Skeletal muscle satellite cell (primary cell): ENCODE results near the gene ARHGAP32.

ENCODE experiments used
- H3K27me3 ChIP-seq: 2 replicates; pipeline ENCODE4 v1.7.0; 2013; ENCODE audit warnings: low read length; ENCODE audit not compliant: control insufficient read depth, insufficient read depth
- H3K36me3 ChIP-seq: 2 replicates; pipeline ENCODE4 v1.7.0; 2013; ENCODE audit warnings: mild to moderate bottlenecking, control low read depth, low read length; ENCODE audit not compliant: insufficient read depth
- H3K4me1 ChIP-seq: 2 replicates; pipeline ENCODE4 v1.7.0; 2013; ENCODE audit warnings: low read length; ENCODE audit not compliant: control insufficient read depth, insufficient read depth
- H3K4me2 ChIP-seq: 2 replicates; pipeline ENCODE4 v1.7.0; 2013; ENCODE audit warnings: mild to moderate bottlenecking, low read length
- H3K4me3 ChIP-seq: 2 replicates; pipeline ENCODE4 v1.7.0; 2013; ENCODE audit warnings: low read length
- H3K9ac ChIP-seq: 2 replicates; pipeline ENCODE4 v1.7.0; 2013; ENCODE audit warnings: mild to moderate bottlenecking, low read depth, low read length, moderate library complexity
- H3K9me3 ChIP-seq: replicated peaks from 2 replicates; pipeline ENCODE4 v1.7.0; 2013; ENCODE audit warnings: mild to moderate bottlenecking, control low read depth, low read length

Gene ARHGAP32

GRCh38 chr11:129102756-129103155 lies 89.4 kb downstream of the ARHGAP32 start:
- Histone ChIP-seq H3K27me3 (no peaks in the 10 kb centered on the region), H3K36me3 (no peaks in the 10 kb centered on the region), H3K9me3 (peaks cover 1% of the 10 kb centered on the region), H3K4me1 (peaks cover 4% of the 10 kb centered on the region), H3K4me2 (no peak overlapping the region), H3K9ac (no peak overlapping the region), H3K4me3 (no peak overlapping the region)

- Histone ChIP-seq H3K9ac (no peak overlapping the region), H3K4me2 (no peak overlapping the region), H3K4me3 (no peak overlapping the region), H3K27me3 (no peaks in the 10 kb centered on the region), H3K9me3 (peaks cover 3% of the 10 kb centered on the region), H3K4me1 (peaks cover 4% of the 10 kb centered on the region), H3K36me3 (no peaks in the 10 kb centered on the region)
Measured at GRCh38 chr11:129102225-129102624, 89.9 kb downstream of the ARHGAP32 start.

GRCh38 chr11:129093283-129093682 lies 98.8 kb downstream of the ARHGAP32 start:
- Histone ChIP-seq H3K27me3 (no peaks in the 10 kb centered on the region), H3K4me3 (no peak overlapping the region)

GRCh38 chr11:129090056-129090455 lies 102.1 kb downstream of the ARHGAP32 start:
- peaks cover 4% of the 10 kb centered on the region for H3K4me1 ChIP-seq
- no peaks in the 10 kb centered on the region for H3K9me3 ChIP-seq
- no peak overlapping the region for H3K4me3 ChIP-seq
- no peak overlapping the region for H3K9ac ChIP-seq
- H3K27me3 ChIP-seq = no peaks in the 10 kb centered on the region
- no peaks in the 10 kb centered on the region for H3K36me3 ChIP-seq
- H3K4me2 ChIP-seq = no peak overlapping the region

More at GRCh38 chr11:129093283-129093682, 98.8 kb downstream of the ARHGAP32 start:
- no peaks in the 10 kb centered on the region for H3K36me3 ChIP-seq
- peaks cover 4% of the 10 kb centered on the region for H3K4me1 ChIP-seq
- H3K4me2 ChIP-seq = no peak overlapping the region
- no peak overlapping the region for H3K9ac ChIP-seq
- peaks cover 3% of the 10 kb centered on the region for H3K9me3 ChIP-seq

- H3K36me3 ChIP-seq = no peaks in the 10 kb centered on the region
- no peak overlapping the region for H3K4me3 ChIP-seq
- H3K4me1 ChIP-seq = peaks cover 4% of the 10 kb centered on the region
- no peaks in the 10 kb centered on the region for H3K9me3 ChIP-seq
- H3K27me3 ChIP-seq = no peaks in the 10 kb centered on the region
- no peak overlapping the region for H3K9ac ChIP-seq
- H3K4me2 ChIP-seq = no peak overlapping the region
Measured at GRCh38 chr11:129089279-129089678, 102.8 kb downstream of the ARHGAP32 start.

GRCh38 chr11:129086976-129087375 lies 105.1 kb downstream of the ARHGAP32 start:
- no peak overlapping the region for H3K4me3 ChIP-seq
- peaks cover 4% of the 10 kb centered on the region for H3K4me1 ChIP-seq
- H3K9me3 ChIP-seq = no peaks in the 10 kb centered on the region
- H3K27me3 ChIP-seq = no peaks in the 10 kb centered on the region
- no peak overlapping the region for H3K9ac ChIP-seq
- H3K4me2 ChIP-seq = no peak overlapping the region
- H3K36me3 ChIP-seq = no peaks in the 10 kb centered on the region

- no peaks in the 10 kb centered on the region for H3K9me3 ChIP-seq
- H3K4me3 ChIP-seq = no peak overlapping the region
- no peak overlapping the region for H3K9ac ChIP-seq
- no peaks in the 10 kb centered on the region for H3K4me1 ChIP-seq
- no peaks in the 10 kb centered on the region for H3K36me3 ChIP-seq
- H3K4me2 ChIP-seq = no peak overlapping the region
- no peaks in the 10 kb centered on the region for H3K27me3 ChIP-seq
Measured at GRCh38 chr11:129077191-129077590, 114.9 kb downstream of the ARHGAP32 start.

- H3K36me3 ChIP-seq = no peaks in the 10 kb centered on the region
- no peaks in the 10 kb centered on the region for H3K4me1 ChIP-seq
- H3K27me3 ChIP-seq = no peaks in the 10 kb centered on the region
- no peak overlapping the region for H3K4me2 ChIP-seq
- no peak overlapping the region for H3K4me3 ChIP-seq
- H3K9me3 ChIP-seq = no peaks in the 10 kb centered on the region
- no peak overlapping the region for H3K9ac ChIP-seq
Measured at GRCh38 chr11:129075757-129076156, 116.4 kb downstream of the ARHGAP32 start.

GRCh38 chr11:129067454-129067853 lies 124.7 kb downstream of the ARHGAP32 start:
- no peak overlapping the region for H3K4me3 ChIP-seq
- no peaks in the 10 kb centered on the region for H3K9me3 ChIP-seq
- peaks cover 2% of the 10 kb centered on the region for H3K4me1 ChIP-seq
- H3K27me3 ChIP-seq = no peaks in the 10 kb centered on the region
- H3K36me3 ChIP-seq = no peaks in the 10 kb centered on the region
- no peak overlapping the region for H3K9ac ChIP-seq
- H3K4me2 ChIP-seq = no peak overlapping the region

- Histone ChIP-seq H3K4me1 (peaks cover 12% of the 10 kb centered on the region), H3K36me3 (no peaks in the 10 kb centered on the region), H3K4me2 (no peak overlapping the region), H3K27me3 (no peaks in the 10 kb centered on the region), H3K9ac (no peak overlapping the region), H3K9me3 (no peaks in the 10 kb centered on the region), H3K4me3 (no peak overlapping the region)
Measured at GRCh38 chr11:129066229-129066628, 125.9 kb downstream of the ARHGAP32 start.

- Histone ChIP-seq H3K4me1 (peaks cover 13% of the 10 kb centered on the region), H3K36me3 (no peaks in the 10 kb centered on the region), H3K9me3 (no peaks in the 10 kb centered on the region), H3K4me2 (no peak overlapping the region), H3K4me3 (no peak overlapping the region), H3K9ac (no peak overlapping the region), H3K27me3 (no peaks in the 10 kb centered on the region)
Measured at GRCh38 chr11:129063118-129063517, 129.0 kb downstream of the ARHGAP32 start.

- H3K9ac ChIP-seq = no peak overlapping the region
- H3K4me2 ChIP-seq = peak overlapping the region; percentile 39
- no peak overlapping the region for H3K4me3 ChIP-seq
- H3K9me3 ChIP-seq = no peaks in the 10 kb centered on the region
- no peaks in the 10 kb centered on the region for H3K36me3 ChIP-seq
- H3K27me3 ChIP-seq = no peaks in the 10 kb centered on the region
- peaks cover 11% of the 10 kb centered on the region for H3K4me1 ChIP-seq
Measured at GRCh38 chr11:129061492-129062230, 130.5 kb downstream of the ARHGAP32 start.
